RPMI7951 (cell line): ENCODE results near the gene POLE3. TPM values are rescaled to one million over a fixed set of nuclear protein-coding genes. Genes with fewer than 3 reads are reported as not detected.
"Not testable (repeated sequence)": the region's sequence is repeated elsewhere in the genome, so short reads cannot be mapped to it uniquely, and the experiment has no call there.

Source experiments
- DNase-seq: peaks from one replicate; pipeline ENCODE4 v3.0.0-alpha.2; 2012; ENCODE audit warnings: low read depth
- total RNA-seq: library from RNA; depleted of rRNA; stranded (reverse); fragments of >200 nt; shearing (Covaris generic); gene quantifications from 2 replicates; pipeline ENCODE4 v1.2.3, GENCODE V29; 2014

The POLE3 gene
- total RNA-seq, 1 experiment from 2014 or later: 86.3 TPM

- peak; percentile 69 for DNase-seq
Observed at GRCh38 chr9:113376634-113377567, 33.6 kb downstream of the POLE3 start, which contains the start of gene HDHD3. Gene HDHD3, minus strand, starts transcription at chr9:113376986. Its CDS starts 2,632 bp downstream, at chr9:113374354.

- no peak for DNase-seq
Observed at GRCh38 chr9:113375057-113376023, 35.1 kb downstream of the POLE3 start.

GRCh38 chr9:113373676-113374392 is 36.6 kb downstream of the POLE3 start:
- no peak for DNase-seq

- DNase-seq: no peak
Observed at GRCh38 chr9:113373256-113373655, 37.2 kb downstream of the POLE3 start.

- no peak for DNase-seq
Observed at GRCh38 chr9:113372059-113372458, 38.4 kb downstream of the POLE3 start.

- no peak for DNase-seq
Observed at GRCh38 chr9:113370806-113371325, 39.6 kb downstream of the POLE3 start.

- no peak for DNase-seq
Observed at GRCh38 chr9:113369855-113370140, 40.7 kb downstream of the POLE3 start.

GRCh38 chr9:113368982-113369854 is 41.3 kb downstream of the POLE3 start:
- DNase-seq: no peak

- no peak for DNase-seq
Observed at GRCh38 chr9:113368348-113368981, 42.0 kb downstream of the POLE3 start.

GRCh38 chr9:113365652-113366051 is 44.8 kb downstream of the POLE3 start:
- DNase-seq: not testable (repeated sequence)

GRCh38 chr9:113364951-113365350 is 45.5 kb downstream of the POLE3 start:
- DNase-seq: no peak

GRCh38 chr9:113363336-113363735 is 47.1 kb downstream of the POLE3 start:
- no peak for DNase-seq

GRCh38 chr9:113361304-113362018 is 49.0 kb downstream of the POLE3 start:
- DNase-seq: no peak

- DNase-seq: no peak
Observed at GRCh38 chr9:113360242-113360842, 50.1 kb downstream of the POLE3 start.

- DNase-seq: no peak
Observed at GRCh38 chr9:113359385-113359784, 51.1 kb downstream of the POLE3 start.
